ENCODE measurements around the gene ASPDH. TPM values are rescaled to one million over a fixed set of nuclear protein-coding genes. Genes with fewer than 3 reads are reported as not detected.

Gene ASPDH
- 1 to 10 TPM in 4 of 8 experiments, under 1 TPM in 1, not detected in 3; 0.58 to 3.0 (median 1.4) TPM for total RNA-seq

DNA sequence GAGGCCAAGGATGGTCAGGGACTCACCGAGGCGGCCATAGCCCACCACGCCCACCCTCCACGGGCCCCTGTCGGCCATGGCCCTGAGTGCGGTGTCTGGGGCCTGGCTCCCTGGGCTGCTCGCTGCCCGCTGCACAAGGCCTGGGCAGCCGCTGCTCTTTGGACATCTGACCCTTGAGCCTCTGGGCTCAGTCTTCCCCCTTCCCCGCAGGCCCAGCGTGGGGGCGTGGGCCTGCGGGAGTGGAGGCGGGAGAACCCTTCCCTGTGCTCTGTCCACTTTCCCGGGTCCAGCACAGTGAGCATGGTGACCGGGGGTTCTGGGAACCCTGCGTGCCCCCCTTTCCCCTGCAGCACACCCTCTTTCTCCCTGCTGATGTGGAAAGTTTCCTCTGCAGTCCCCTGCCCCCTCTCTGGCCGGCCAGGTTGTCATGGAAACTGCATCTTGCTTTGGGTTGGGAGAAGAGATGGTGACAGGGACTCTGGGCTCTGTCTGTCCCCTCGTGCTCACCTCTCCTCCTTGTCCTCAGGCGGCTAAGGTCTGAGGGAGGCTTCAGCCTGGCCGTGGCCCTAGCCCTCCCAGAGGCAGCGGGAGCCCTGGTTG, at the start of gene ASPDH:
Gene ASPDH, minus strand, starts transcription at position 168 of the 600 bp plus-strand sequence. Its CDS starts 90 bp downstream, at position 78.
- in situ Hi-C loops (cut with MboI; ENCODE audit: low pct_unique_long_range_greater_than_20kb in 2 of 9, low sequenced_read_pairs in 9 of 9, unreplicated experiment in 9 of 9): no loop called here
- WGBS, 10 experiments: 0 to 15% (median 0%) methylated on average over 1 to 7 of the region's 22 CpGs; no CpG with 5 or more reads in 7 of the 10 experiments
- peaks cover 43 to 52% of the 10 kb centered on the region in 2 donors for H3K4me1 ChIP-seq (replicated peaks in 1 of 2)
- no peak for ATAC-seq (replicated peaks in 6 of 8)
- peak within 1 kb of the TSS in 1 of 5 donors; percentile 9 for H3K4me3 ChIP-seq
- peak within 1 kb of the TSS; percentile 87 to 92 for H3K27ac ChIP-seq

DNA sequence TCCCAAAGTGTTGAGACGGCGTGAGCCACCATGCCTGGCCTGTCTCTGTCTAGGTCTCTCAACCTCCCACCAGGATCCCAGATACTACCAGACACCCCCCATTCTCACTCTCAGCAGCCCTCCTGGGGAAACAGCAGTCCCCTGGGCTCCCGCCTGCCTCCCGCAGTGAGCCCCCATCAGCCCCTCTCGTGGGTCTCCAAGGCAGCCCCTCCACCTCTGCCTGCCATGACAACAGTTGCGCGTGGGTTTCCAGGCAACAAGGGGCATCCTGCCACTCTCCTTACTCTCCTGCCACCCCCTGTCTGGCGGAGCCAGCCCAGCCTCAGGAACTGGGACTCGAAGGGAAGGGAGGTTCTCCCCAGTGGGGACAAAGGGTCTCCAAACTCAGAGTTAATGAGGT, 49.3 kb upstream of the ASPDH start:
- in situ Hi-C loops (cut with MboI; ENCODE audit: low pct_unique_long_range_greater_than_20kb in 2 of 9, low sequenced_read_pairs in 9 of 9, unreplicated experiment in 9 of 9): no loop called here
- H3K4me1 ChIP-seq (replicated peaks in 1 of 2): peaks cover 38 to 40% of the 10 kb centered on the region in 2 donors
- H3K27ac ChIP-seq: peak overlapping the region in 1 of 2 donors; percentile 6
- H3K4me3 ChIP-seq: no peak overlapping the region
- peak in 1 of 8 experiments; percentile 2 for ATAC-seq (replicated peaks in 6 of 8)
- no CpG with 5 or more reads among the region's 9 CpGs for WGBS, 10 experiments

- Histone ChIP-seq H3K27ac (no peak overlapping the region), H3K4me1 (replicated peaks in 1 of 2) (peaks cover 38 to 41% of the 10 kb centered on the region in 2 donors), H3K4me3 (no peak overlapping the region)
- WGBS, 10 experiments: 0 to 65% (median 40%) methylated on average over 1 to 2 of the region's 4 CpGs; no CpG with 5 or more reads in 5 of the 10 experiments
- in situ Hi-C loops (cut with MboI; ENCODE audit: low pct_unique_long_range_greater_than_20kb in 2 of 9, low sequenced_read_pairs in 9 of 9, unreplicated experiment in 9 of 9): no loop called here
- ATAC-seq (replicated peaks in 6 of 8): peak in 1 of 8 experiments; percentile 2
Observed at GRCh38 chr19:50562329-50562728, 48.6 kb upstream of the ASPDH start.

- Histone ChIP-seq H3K4me1 (replicated peaks in 1 of 2) (peaks cover 36 to 46% of the 10 kb centered on the region in 2 donors), H3K4me3 (no peak overlapping the region), H3K27ac (no peak overlapping the region)
- 17 to 83% (median 59%) methylated on average over 1 to 5 of the region's 10 CpGs; no CpG with 5 or more reads in 4 of the 10 experiments for WGBS, 10 experiments
- in situ Hi-C loops (cut with MboI; ENCODE audit: low pct_unique_long_range_greater_than_20kb in 2 of 9, low sequenced_read_pairs in 9 of 9, unreplicated experiment in 9 of 9): no loop called here
- ATAC-seq (replicated peaks in 6 of 8): no peak
Observed at GRCh38 chr19:50559636-50560035, 45.9 kb upstream of the ASPDH start.

DNA sequence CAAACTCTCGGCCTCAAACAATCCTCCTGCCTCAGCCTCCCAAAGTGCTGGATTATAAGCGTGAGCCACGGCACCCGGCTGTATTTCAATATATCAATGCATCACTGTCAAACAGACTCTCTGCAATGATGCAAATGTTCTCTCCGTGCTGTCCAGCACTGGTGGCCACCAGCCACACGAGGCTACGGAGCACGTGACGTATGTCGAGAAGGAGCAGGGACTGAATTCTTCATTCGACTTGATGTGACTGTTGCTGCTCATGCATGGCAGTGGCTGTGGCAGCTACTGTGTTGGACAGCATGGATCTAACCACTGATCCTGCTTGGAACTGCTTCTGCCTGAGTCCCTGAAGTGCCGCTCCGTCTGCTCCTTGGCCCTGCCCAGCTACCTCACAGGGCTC, 44.7 kb upstream of the ASPDH start:
- ATAC-seq (replicated peaks in 6 of 8): no peak
- Histone ChIP-seq H3K27ac (no peak overlapping the region), H3K4me1 (replicated peaks in 1 of 2) (peaks cover 26 to 34% of the 10 kb centered on the region in 2 donors), H3K4me3 (no peak overlapping the region)
- WGBS, 10 experiments: 60 to 100% (median 89%) methylated on average over 1 to 8 of the region's 13 CpGs; no CpG with 5 or more reads in 3 of the 10 experiments
- in situ Hi-C loops (cut with MboI; ENCODE audit: low pct_unique_long_range_greater_than_20kb in 2 of 9, low sequenced_read_pairs in 9 of 9, unreplicated experiment in 9 of 9): no loop called here

GRCh38 chr19:50558039-50558438, 44.3 kb upstream of the ASPDH start:
- in situ Hi-C loops (cut with MboI; ENCODE audit: low pct_unique_long_range_greater_than_20kb in 2 of 9, low sequenced_read_pairs in 9 of 9, unreplicated experiment in 9 of 9): no loop called here
- H3K27ac ChIP-seq: no peak overlapping the region
- ATAC-seq (replicated peaks in 6 of 8): no peak
- H3K4me1 ChIP-seq (replicated peaks in 1 of 2): peaks cover 23 to 30% of the 10 kb centered on the region in 2 donors
- 33 to 100% (median 79%) methylated on average over 1 of the region's 4 CpGs; no CpG with 5 or more reads in 6 of the 10 experiments for WGBS, 10 experiments
- no peak overlapping the region for H3K4me3 ChIP-seq

- in situ Hi-C loops (cut with MboI; ENCODE audit: low pct_unique_long_range_greater_than_20kb in 2 of 9, low sequenced_read_pairs in 9 of 9, unreplicated experiment in 9 of 9): no loop called here
- WGBS, 10 experiments: 5 to 80% (median 26%) methylated on average over 1 to 4 of the region's 20 CpGs; no CpG with 5 or more reads in 4 of the 10 experiments
- peaks cover 15 to 23% of the 10 kb centered on the region in 2 donors for H3K4me1 ChIP-seq (replicated peaks in 1 of 2)
- ATAC-seq (replicated peaks in 6 of 8): no peak
- H3K27ac ChIP-seq: peak overlapping the region; percentile 45 to 76
- peak overlapping the region in 3 of 5 donors; percentile 19 to 35 (median 32) for H3K4me3 ChIP-seq
Observed at GRCh38 chr19:50557009-50557613, 43.4 kb upstream of the ASPDH start.

- peak overlapping the region; percentile 66 to 76 for H3K27ac ChIP-seq
- 0 to 34% (median 0%) methylated on average over 1 to 9 of the region's 39 CpGs; no CpG with 5 or more reads in 6 of the 10 experiments for WGBS, 10 experiments
- ATAC-seq (replicated peaks in 6 of 8): peak; percentile 75 to 96 (median 84)
- peak overlapping the region; percentile 2 to 35 (median 19) for H3K4me3 ChIP-seq
- in situ Hi-C loops (cut with MboI; ENCODE audit: low pct_unique_long_range_greater_than_20kb in 2 of 9, low sequenced_read_pairs in 9 of 9, unreplicated experiment in 9 of 9): no loop called here
- H3K4me1 ChIP-seq (replicated peaks in 1 of 2): peaks cover 17 to 24% of the 10 kb centered on the region in 2 donors
Observed at GRCh38 chr19:50556282-50557008, 42.7 kb upstream of the ASPDH start.

GRCh38 chr19:50555450-50556281, 42.0 kb upstream of the ASPDH start:
- Histone ChIP-seq H3K4me1 (replicated peaks in 1 of 2) (peaks cover 17 to 24% of the 10 kb centered on the region in 2 donors), H3K4me3 (peak overlapping the region in 3 of 5 donors; percentile 19 to 35 (median 32)), H3K27ac (peak overlapping the region; percentile 66 to 76)
- 0 to 7% (median 0%) methylated on average over 1 to 6 of the region's 28 CpGs; no CpG with 5 or more reads in 5 of the 10 experiments for WGBS, 10 experiments
- in situ Hi-C loops (cut with MboI; ENCODE audit: low pct_unique_long_range_greater_than_20kb in 2 of 9, low sequenced_read_pairs in 9 of 9, unreplicated experiment in 9 of 9): no loop called here
- ATAC-seq (replicated peaks in 6 of 8): peak in 5 of 8 experiments; percentile 5 to 56 (median 53)

DNA sequence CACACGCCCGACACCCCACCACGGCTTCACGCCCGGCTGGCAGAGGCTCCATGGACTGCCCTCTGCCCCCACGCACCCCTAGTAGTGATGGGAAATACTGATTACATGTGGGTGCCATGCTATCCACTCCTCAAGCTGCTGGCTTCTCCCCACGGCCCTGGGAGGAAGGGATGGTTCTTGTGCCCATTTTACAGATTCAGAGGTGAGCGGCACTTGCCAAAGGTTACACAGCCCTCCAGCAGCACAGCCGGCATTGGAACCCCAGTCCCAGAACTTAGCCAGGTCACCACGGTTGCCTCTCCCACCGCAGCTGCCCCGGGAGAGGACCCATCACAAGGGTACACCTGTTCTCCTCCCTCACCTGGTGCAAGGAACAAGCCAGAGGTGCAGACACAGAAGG, 41.3 kb upstream of the ASPDH start:
- H3K4me3 ChIP-seq: no peak overlapping the region
- H3K27ac ChIP-seq: no peak overlapping the region
- H3K4me1 ChIP-seq (replicated peaks in 1 of 2): peaks cover 20 to 28% of the 10 kb centered on the region in 2 donors
- 50 to 78% (median 66%) methylated on average over 2 to 4 of the region's 12 CpGs; no CpG with 5 or more reads in 6 of the 10 experiments for WGBS, 10 experiments
- in situ Hi-C loops (cut with MboI; ENCODE audit: low pct_unique_long_range_greater_than_20kb in 2 of 9, low sequenced_read_pairs in 9 of 9, unreplicated experiment in 9 of 9): no loop called here
- no peak for ATAC-seq (replicated peaks in 6 of 8)

DNA sequence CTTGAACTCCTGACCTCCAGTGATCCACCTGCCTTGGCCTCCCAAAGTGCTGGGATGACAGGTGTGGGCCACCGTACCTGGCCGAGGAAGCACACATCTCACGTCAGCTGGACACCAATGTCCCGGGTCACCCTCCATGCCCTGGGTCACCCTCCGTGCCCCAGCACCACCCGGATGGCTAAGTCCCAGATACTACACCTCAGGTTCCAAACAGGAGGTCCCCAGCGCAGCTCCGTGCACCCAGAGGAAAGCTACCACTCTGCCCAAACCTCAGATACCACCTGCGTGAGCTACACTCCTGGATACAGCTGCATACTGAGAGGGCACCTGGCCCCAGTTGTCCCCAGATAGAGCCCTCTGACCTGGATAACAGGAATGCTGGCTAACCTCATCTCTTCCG, 40.5 kb upstream of the ASPDH start:
- Histone ChIP-seq H3K27ac (no peak overlapping the region), H3K4me3 (no peak overlapping the region), H3K4me1 (replicated peaks in 1 of 2) (peaks cover 20 to 30% of the 10 kb centered on the region in 2 donors)
- in situ Hi-C loops (cut with MboI; ENCODE audit: low pct_unique_long_range_greater_than_20kb in 2 of 9, low sequenced_read_pairs in 9 of 9, unreplicated experiment in 9 of 9): no loop called here
- ATAC-seq (replicated peaks in 6 of 8): no peak
- 86 to 100% (median 96%) methylated on average over 1 to 4 of the region's 10 CpGs; no CpG with 5 or more reads in 6 of the 10 experiments for WGBS, 10 experiments

DNA sequence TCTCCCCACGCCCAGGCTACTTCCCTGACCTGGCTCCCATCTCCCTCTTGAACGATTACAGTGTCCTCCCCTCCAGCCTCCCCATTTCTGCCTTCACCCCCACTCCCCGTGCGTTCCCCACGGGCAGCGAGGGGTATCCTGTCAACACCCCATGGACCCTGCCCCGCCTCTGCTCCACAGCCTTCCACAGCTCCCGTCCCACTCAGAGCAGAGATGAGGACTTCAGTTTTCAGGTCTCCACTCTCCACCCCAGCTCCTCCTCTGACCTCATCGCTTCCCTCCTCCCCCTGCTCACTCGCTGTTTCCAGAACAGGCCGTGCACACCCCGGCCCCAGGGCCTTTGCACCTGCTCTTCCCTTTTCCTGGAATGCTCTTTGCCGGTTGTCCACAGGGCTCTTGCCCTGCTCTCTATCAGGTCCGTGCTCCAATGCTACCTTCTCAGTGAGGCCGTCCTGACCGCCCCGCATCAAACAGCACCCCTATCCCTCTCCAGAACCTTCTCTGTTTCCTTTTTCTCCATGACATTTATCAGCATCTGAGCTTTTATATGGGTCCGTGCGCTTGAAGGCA, 39.5 kb upstream of the ASPDH start:
- H3K4me3 ChIP-seq: no peak overlapping the region
- no peak for ATAC-seq (replicated peaks in 6 of 8)
- peaks cover 20 to 30% of the 10 kb centered on the region in 2 donors for H3K4me1 ChIP-seq (replicated peaks in 1 of 2)
- no peak overlapping the region for H3K27ac ChIP-seq
- in situ Hi-C loops (cut with MboI; ENCODE audit: low pct_unique_long_range_greater_than_20kb in 2 of 9, low sequenced_read_pairs in 9 of 9, unreplicated experiment in 9 of 9): no loop called here
- 59 to 100% (median 80%) methylated on average over 3 to 8 of the region's 19 CpGs; no CpG with 5 or more reads in 3 of the 10 experiments for WGBS, 10 experiments

All from motor neuron (in vitro differentiated cells).